Measurements from ENCODE around the gene DLG2.
"Not testable (repeated sequence)": the region's sequence is repeated elsewhere in the genome, so short reads cannot be mapped to it uniquely, and the experiment has no call there.

The DLG2 gene

DNA sequence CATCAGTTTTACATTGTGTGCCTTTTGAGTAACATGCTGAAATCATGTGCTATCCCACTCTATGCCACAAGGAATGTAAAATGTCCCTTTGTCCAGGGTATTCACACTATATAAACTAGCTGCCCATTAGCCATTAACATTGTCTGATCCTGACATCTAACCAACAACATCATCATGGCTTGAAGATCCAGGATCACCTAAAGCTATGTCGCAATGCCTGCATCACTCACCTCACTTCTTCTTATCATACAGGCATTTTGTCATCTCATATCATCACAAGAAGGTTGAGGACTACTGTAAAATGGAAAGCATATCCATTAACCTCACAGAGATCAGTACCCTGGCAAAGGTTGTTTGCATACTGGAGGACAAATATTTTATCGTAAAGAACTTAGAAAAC, 742.3 kb downstream of the DLG2 start:
- no peak for DNase-seq

DNA sequence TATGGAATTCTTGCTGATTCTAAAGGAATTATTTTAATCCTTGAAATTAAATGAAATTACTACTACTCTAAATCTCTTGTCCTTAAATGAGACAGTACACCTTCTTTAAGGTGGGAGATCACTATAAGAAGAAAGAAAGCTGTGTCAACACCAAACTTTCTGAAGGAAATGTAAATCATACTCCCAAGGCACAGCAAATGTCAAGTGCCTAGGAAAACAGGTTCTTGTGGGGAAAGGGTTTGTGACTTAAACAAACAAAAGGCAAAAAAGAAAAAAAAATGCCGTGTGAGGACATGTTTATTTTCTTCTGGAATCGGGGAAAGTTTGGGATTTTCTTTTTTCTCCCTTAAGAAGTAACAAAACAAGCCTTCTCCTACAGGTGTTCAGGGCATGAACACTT, 745.1 kb downstream of the DLG2 start:
- DNase-seq: no peak

DNA sequence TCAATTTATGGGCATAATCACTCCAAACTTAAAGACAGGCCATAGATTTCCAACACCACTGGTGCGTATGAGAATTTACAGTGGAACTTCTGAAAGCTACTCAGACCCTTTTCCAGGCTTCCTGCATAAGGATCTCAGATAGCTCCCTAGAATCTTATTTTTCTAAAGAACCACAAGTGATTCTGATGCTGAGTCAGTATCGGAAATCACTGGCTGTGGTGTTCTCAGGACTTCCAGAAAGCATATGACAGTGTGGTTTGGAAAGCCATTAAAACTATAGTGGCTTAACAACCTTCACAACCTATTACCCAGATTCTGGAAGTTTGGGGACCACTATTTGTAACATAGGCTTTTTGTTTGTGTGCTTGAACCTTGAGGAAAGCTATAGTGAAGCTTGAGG, 756.0 kb downstream of the DLG2 start:
- no peak for DNase-seq

DNA sequence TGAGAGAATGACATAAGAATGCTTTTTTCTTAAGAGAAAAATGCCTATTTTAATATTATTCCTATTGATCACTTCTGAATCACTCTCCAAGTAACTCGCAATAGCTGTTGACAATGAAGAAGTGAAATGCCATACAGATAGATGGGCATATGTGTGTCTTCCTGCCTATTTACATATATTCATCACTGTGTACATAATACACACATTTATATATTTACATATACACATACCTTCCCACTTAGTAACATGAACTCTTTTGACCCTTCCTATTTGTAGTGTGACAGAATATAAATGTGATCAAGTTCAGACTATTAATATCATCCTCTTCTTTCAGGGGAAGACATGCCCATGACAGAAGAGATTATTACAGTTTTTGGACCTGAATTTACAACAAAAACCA, 756.7 kb downstream of the DLG2 start:
- DNase-seq: no peak

DNA sequence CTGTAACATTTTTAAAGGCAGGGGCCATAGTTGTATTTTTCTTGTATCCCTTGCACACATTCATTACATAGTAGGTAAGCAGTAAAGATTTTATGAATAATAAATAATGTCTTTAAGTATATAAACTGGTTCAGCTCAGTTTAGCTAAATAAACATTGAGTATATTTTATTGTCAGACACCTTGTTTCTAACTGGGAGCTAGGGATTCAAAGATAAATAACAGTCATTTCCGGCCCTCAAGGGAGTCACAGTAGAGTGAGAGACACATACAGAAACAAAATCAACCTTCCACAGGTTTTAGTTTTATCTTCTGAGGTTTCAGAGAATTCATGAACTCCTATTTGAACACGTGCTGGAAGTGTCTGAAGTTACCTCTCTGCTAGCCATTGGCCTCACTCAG, 760.2 kb downstream of the DLG2 start:
- DNase-seq: no peak

DNA sequence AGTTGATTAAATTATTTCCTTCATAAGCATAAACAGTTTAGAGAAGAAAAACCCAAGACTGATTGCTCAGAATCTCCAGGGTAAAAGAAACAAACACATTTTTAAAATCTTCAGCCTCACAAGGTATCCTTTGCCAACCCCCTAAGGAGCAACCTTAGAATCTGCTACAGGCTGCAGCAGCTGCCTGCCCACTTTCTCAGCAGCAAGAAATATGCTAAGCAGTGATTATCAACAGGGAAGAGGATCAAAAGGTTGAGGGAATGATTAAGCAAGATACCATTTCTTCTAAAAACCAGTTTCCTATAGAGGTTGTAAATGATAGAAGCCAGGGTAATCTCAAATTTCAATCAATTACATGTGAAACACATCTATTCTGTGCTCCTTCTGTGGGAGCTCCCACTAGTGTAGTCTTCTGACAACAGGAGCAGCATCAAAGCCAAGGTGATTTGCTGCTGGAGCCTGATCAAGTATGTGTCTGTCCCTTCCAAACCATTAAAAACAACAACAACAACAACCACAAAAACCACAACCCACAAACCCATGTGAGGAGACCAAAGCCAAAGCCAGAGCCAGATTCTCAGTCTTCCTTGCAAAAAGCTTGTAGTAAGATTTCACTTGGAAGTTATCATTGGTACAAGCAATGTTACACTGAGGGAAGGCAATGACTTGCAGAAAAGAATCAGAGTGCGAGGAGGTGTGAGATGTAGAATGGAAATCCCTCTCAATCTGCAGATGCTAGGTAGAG, 761.2 kb downstream of the DLG2 start:
- DNase-seq: no peak

DNA sequence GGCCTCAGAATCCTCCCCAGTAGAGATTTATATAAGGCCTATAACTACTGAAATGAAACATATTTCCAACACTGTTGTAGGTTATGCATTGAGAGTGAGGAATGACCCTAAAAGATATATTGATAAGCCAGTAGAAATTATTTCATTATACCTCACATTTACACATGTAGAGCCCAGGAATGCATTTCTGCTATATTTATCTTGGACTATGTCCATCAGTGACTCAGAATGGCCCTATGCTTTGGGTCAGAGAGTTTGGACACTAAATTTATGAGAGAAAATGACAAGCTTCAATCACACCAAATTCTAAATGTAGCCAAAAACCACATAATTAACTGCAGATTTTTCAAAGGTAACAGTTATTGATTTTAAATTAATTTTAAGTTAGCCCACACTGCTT, 761.9 kb downstream of the DLG2 start:
- DNase-seq: no peak

DNA sequence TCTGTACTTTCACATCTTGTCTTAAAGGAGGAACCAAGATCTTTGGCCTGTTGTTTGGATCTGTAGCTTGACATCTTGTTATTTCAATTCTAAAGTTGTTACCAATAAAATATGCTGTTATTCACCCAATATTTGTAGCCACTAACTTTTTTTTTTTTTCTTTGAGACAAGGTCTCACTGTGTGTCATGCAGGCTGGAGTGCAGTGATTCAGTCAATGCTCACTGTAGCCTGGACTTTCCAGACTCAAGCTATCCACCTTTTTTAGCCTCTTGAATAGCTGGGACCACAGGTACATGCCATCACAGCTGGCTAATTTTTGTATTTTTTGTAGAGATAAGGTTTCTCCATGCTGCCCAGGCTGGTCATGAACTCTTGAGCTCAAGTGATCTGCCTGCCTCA, 769.4 kb downstream of the DLG2 start:
- no peak for DNase-seq

DNA sequence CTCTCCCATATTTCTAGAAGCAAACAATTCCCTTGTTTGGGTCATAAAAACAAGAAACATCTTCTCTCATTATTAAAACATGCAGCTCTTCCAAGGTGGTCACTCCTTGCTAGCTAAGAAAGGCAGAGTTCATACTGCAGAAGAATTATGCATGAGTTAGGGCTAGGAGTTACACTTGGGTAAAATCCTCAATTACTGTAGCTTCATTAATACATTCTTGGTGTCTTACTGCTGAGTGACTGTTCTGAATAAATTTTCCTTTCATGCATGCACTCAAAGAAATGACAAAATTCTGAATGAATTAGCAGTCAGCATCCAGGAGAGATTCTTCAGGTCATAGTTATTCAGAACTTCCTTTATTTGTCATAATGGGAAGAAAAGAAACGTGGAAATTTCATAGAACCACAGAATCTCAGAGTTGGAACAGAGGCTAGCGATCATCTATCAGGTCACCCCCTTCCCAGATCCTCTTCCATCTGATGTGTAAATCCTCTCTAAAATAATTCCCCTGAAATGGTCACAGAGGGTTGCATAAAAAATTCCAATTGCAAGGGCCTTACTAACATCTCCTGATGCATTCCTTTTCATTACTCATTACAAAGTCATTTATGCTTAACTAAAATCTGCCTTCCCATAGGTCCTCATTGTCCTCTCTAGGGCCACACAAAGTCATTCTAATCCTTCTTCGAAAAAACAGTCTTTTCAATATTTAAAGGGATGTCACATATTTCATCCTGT, 771.5 kb downstream of the DLG2 start:
- no peak for DNase-seq

DNA sequence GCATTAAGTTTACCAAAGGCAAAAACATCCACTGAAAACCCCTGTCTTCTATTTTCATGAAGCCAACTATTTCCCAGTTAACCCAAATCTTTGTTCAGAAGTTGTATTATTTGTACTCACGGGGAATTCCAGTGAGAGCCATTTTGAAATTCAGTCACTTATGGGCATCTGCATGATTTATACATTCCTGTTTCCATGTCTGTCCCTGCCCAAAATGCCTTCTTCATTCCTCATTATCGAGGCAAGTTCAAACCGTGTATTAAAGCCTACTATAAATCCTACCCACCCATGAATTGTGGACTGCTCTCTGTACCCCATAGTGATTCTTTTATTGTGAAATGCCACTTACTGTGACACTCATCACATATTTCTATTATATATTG, 772.7 kb downstream of the DLG2 start:
- no peak for DNase-seq

DNA sequence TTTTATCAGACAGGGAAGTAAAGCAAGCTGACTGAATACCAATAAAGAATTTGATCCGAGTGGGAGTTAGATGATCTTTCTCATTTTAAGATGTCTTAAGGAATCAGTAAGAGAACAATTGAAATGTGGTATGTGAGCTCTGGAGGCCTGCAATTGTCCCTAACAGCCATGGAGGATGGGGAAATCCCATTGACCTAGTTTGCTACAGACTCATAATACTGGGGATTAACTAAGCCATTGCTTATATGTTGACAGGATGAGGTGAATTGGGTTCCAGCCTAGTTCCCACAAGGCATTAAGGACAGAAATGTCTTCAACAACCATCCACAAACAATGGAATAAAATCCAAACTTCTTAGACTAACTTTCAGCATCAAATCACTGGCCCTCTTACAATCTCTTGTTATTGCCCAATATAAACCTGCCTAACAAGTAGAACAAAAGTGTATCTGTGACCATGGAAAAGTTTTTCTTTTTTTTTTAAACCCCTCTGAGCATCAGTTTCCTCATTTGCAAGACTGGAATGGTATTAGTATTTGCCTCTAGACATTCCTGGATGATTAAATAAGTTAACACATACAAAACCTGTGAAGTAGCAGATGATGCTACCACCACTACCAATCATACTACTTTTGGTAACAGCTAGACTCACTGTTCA, 773.2 kb downstream of the DLG2 start:
- DNase-seq: no peak

DNA sequence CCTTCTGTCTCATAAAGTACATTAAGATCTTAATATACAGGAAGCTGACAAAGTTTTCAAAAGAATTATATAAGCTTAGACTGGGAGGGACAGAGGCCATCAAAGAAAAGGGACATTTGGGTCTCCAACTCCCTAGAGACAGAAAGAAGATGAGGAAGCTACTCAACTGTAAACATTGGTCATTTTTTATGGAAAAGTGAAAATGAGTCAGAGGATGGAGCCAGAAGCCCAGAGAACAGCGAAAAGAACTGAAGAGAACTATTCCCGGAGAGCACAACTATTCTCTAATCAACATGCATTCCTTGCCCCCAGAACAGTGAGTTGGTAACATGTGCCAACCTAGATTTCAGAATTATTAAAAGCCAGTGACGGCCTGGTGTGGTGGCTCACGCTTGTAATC, 779.3 kb downstream of the DLG2 start:
- DNase-seq: no peak

DNA sequence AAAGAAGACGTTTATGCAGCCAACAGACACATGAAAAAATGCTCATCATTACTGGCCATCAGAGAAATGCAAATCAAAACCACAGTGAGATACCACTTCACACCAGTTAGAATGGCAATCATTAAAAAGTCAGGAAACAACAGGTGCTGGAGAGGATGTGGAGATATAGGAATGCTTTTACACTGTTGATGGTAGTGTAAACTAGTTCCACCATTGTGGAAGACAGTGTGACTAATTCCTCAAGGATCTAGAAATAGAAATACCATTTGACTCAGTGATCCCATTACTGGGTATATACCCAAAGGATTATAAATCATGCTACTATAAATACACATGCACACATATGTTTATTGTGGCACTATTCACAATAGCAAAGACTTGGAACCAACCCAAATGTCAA, 786.9 kb downstream of the DLG2 start:
- not testable (repeated sequence) for DNase-seq

DNA sequence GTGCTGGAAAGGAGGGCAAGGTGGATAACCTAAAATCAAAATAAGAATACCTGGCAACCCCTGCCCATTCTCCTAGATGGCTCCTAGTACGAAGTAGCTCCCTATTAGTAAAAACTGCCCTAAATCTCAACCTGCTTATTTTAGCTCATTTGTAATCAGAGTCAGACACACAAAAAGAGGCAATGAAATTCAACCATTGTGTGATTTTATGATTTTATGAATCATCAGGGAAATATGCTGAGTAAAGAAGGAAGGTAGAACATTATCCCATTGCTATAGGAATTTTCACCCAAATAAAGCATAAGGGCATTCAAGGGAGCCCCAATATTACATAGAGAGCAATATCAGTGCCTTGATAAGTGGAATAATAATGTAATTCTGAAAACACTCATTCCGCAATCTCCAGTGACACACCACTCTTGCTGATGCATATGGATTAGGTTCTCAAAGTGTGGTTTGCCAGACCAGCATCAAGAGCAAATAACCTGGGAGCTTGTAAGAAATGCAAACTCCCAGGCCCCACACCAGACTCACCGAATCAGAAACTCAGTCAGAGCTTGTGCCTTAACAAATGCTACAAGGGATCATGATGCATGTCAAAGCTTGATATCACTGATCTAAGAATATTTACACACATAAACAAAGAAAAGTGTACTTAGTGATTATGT, 789.6 kb downstream of the DLG2 start:
- DNase-seq: no peak

DNA sequence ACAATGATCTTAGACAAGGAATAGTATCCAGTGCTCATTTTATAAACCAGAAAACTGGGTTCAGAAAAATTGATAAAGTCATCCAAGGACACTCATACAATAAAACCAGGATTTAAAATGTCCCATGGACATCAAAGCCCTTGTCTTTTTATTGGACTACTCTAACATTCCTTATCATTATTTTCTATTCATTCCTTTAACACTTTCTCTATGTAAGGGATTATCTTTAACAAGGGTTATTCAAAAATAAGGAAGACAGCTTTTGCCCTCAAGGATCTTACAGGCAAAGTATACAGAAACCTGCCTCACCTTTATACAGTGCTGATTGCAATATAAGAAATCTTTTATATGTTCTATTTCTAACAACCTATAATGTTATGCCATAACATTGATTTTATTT, 790.8 kb downstream of the DLG2 start:
- no peak for DNase-seq

DNA sequence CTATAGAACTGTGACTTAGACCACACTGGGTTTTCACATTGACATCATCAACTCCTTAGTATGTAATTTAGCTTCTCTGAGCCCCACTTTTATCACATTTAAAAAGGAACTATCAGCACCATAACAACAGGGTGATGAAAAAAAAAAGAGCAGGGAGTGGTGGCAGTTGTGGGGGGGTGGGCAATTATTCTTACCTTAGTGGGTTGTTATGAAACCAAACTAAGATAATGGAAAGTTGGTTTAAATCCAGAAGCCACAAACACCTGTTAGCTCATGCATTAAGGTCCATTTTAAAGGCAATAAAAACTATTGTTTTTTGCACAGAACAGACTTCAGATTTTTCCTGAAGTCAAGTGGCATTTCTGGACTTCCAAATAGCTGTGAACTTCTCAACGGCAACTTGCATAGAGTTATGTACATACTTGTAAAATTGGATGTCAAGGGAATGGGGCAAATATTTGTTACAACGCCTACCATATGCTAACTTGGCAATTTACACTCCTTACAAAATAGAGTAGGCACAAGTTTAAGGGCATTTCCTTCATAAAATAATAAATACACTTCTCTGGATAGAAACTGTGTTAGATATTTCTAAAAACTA, 793.6 kb downstream of the DLG2 start:
- DNase-seq: no peak

DNA sequence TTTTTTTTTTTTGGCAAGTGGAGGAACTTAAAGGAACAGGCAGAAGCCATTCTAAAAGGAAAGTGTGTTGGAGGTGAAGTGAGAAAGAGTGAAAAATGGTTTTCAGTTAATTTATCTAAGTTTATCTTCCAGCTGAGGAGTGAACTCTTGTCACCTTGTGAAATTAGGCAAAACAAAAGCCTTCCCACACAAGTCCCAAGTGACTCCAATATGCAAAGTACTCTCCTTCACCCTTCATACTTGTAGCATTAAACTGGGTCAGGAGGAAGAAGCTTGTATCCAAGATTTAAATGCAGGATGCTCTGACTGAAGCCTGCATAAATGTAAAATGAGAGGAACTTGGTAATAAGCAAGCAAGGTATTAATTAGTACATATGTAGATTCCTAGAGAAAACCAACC, 796.8 kb downstream of the DLG2 start:
- DNase-seq: no peak

DNA sequence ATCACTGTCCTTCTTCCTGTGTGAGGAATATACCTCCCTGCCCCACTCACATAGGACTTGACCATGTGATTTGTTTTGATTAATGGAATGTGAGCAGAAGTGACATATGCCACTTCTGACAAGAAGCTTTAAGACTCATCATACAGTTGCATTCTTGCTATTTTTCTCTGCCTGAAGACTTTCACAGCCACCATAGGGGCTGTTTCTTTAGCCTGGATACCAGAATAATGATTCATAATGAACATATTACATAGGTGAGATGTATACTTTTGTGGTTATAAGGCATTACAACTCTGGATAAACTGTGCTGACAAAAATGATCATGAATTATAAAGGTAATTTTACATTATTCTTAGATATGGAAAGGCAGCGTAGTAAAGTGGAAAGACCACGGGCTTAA, 798.0 kb downstream of the DLG2 start:
- no peak for DNase-seq

DNA sequence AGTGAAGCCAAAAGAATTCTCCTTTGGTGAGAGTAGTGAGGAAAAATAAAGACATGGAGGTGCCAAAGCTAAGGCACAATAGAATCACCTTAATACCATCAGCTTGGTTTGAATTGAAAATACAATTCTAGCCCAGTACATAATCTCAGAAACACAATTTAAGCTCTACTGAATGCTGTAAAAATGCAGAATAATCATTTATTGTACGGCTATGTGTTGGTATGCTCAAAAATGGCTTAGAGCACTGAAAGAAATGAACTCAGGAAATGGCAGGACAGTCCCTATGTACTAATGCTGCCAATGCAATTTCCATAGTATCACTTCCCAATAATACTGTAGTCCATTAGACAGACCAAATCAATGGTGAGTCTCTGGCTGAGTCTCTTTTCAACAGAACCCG, 798.5 kb downstream of the DLG2 start:
- no peak for DNase-seq

DNA sequence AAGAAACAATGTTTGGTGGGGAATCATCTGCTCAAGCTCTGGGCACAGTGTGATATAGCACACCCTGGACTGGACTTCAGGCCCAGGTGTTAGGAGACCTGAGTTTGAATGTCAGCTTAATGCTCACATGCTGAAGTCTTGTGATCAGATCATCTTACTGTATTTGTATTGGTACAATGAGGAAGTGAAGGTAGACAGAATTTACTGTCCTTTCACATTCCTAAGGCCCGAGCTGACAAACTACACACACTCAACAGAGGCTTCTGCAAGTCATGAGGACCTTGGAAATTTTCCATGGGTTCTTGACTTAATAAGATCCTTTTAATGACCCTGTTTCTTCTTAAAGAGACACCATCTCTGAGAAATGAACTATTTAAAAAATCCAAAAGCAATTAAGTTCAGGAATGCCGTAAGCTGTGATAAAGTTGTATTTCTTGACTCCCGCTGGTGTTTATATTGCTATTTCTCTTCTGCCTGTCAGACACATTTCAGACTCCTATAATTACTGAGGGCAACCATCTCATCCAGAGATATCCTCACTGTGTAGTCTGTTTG, 802.0 kb downstream of the DLG2 start:
- DNase-seq: no peak

DNA sequence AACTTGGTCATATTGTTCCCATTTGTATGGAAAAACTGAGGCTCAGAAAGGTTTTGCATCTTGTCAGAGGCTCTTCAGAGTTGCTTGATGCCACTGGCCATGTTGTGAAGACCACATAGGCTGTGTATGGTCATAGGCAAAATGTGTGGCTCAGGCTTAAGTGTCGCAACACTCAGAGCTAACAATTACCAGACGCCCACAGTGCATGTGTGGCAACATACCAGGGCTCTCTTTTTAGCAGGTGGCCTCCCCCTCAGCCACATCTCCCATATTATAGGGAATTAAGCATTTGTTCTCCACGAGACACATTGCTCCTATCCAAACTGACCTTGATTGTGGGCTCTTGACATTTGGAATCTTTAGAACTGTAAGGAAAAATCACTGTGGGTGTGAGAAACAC, 802.5 kb downstream of the DLG2 start:
- no peak for DNase-seq

DNA sequence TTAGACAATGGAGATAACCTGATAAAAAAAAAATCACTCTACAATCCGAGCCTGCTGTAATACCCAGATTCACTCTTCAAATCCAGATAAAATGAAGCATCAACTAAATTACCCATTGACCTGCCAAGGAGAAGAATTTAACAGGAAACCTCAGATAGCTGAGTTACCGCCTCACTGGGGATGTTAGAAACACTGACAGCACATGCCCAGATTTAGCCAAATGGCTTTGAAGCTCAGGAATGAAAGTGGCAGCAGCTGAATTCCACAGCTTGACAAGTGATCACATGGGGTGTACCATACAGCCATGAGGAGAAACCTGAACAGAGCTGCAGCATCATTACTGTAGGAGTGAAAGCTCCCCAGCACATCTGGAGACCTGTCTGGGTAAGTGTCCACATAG, 807.6 kb downstream of the DLG2 start:
- DNase-seq: no peak

DNA sequence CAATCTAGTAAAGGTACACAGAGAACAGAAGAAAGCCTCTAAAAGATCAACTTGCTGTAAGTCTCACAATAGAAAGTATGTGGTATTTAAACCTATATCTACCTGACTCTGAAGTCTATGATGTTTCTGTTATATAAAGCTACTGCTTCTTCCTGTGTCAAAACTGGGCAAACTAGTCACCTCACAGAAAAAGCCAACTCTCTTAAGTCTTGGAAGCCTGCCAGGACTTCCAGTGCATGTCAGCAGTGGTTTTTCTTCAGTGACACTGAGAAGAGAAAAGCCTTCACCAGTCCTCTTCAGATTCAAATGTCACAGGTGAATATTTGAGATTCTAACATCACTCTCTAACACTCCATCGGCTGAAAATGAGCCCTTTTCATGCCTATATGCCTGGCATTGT, 808.0 kb downstream of the DLG2 start:
- no peak for DNase-seq

Measured in stimulated activated CD4-positive, alpha-beta T cell treated with anti-CD3 and anti-CD28 coated beads, Interleukin-12 subunit alpha, Interleukin-12 subunit beta, amount 100 ng/mL, for 4 hours (primary cell).